Right lobe of liver (tissue), 6 donors: Measurements from ENCODE around the gene PNKP. TPM values are rescaled to one million over a fixed set of nuclear protein-coding genes. Genes with fewer than 3 reads are reported as not detected.

Source experiments
- ATAC-seq, 4 donors: fragments of 200-7000 bp; cut with Tn5 transposase; one replicate each; pipeline ENCODE4 v1.9.1; 2020; ENCODE audit warnings: mild to moderate bottlenecking in 4 of 4, moderate library complexity in 4 of 4
- DNase-seq, 3 donors: peaks; one replicate each; pipeline ENCODE4 v3.0.0-alpha.2; 2020
- H3K27ac ChIP-seq, 3 donors: fragments of 200-600 bp; one replicate each; pipeline ENCODE4 v1.8.0; 2022
- H3K27me3 ChIP-seq, 2 donors: fragments of 200-600 bp; one replicate each; pipeline ENCODE4 v1.8.0; 2022
- H3K36me3 ChIP-seq, 4 donors: fragments of 200-600 bp; sonication (generic) in 1 of 4; one replicate each; pipeline versions ENCODE4 v1.5.1 to v1.8.0; 2017 to 2022; ENCODE audit warnings: control low read depth in 1 of 4
- H3K4me1 ChIP-seq, 4 donors: fragments of 200-600 bp; sonication (generic) in 1 of 4; one replicate each; pipeline versions ENCODE4 v1.5.1 to v1.8.0; 2017 to 2022; ENCODE audit warnings: control low read depth in 1 of 4
- H3K4me3 ChIP-seq, 3 donors: fragments of 200-600 bp; one replicate each; pipeline ENCODE4 v1.8.0; 2022
- H3K9me3 ChIP-seq, 4 donors: fragments of 200-600 bp; sonication (generic) in 1 of 4; one replicate each; pipeline versions ENCODE4 v1.5.1 to v1.8.0; 2017 to 2022; ENCODE audit warnings: control low read depth in 1 of 4
- POLR2A ChIP-seq: fragments of 450-650 bp; IDR thresholded peaks from one replicate; pipeline ENCODE4 v1.6.1; 2017; ENCODE audit warnings: antibody characterized with exemption, mild to moderate bottlenecking
- WGBS: methylation state at CpG from one replicate; pipeline ENCODE4 v1.1.6; 2018; ENCODE audit warnings: low coverage, low lambda C conversion rate; ENCODE audit not compliant: insufficient coverage; ENCODE audit errors: missing lambda C conversion rate; 5-methylcytosine and 5-hydroxymethylcytosine counted together
- intact Hi-C, 2 donors: fragments of 100-400 bp; cut with DNase I; formaldehyde crosslinking; loops; one replicate each; pipeline versions ENCODE4 v1.11.2 to v1.14.1; 2022
- total RNA-seq, 6 experiments: library from RNA; depleted of rRNA in 2 of 6; stranded (reverse); fragments of >200 nt in 2 of 6; fragmentation: NEBNext Ultra II Directional in 3 of 6; extraction: Animal tissue kit (Norgen Biotek cat#: 25700) in 3 of 6; gene quantifications; one replicate each; pipeline versions ENCODE4 v1.1.0 to v1.2.4, GENCODE V29; 2016 to 2023
- TF ChIP-seq, protein P1 (sequence below), 4 donors: fragments of 200-600 bp in 3 of 4; fragments of 450-650 bp in 1 of 4; IDR thresholded peaks; one replicate each; pipeline versions ENCODE4 v1.5.1 to v1.8.0; 2016 to 2022; ENCODE audit warnings: antibody characterized with exemption in 4 of 4, mild to moderate bottlenecking in 2 of 4
- donor health status: DM: no; HTN: yes; CAD: no.
- donor health status: DM: no; HTN: no; CAD: no.
- donor health status: DM: no; HTN: no; CAD: no.
- donor health status: DM: no; HTN: yes; CAD: no.
- donor health status: DM: no; HTN: yes; CAD: no.

Gene PNKP
- total RNA-seq, 6 experiments from 2014 or later, result 21.0 to 37.5 (median 27.9) TPM

- no peak overlapping the region for H3K27ac ChIP-seq
- TF ChIP-seq, protein P1, sequence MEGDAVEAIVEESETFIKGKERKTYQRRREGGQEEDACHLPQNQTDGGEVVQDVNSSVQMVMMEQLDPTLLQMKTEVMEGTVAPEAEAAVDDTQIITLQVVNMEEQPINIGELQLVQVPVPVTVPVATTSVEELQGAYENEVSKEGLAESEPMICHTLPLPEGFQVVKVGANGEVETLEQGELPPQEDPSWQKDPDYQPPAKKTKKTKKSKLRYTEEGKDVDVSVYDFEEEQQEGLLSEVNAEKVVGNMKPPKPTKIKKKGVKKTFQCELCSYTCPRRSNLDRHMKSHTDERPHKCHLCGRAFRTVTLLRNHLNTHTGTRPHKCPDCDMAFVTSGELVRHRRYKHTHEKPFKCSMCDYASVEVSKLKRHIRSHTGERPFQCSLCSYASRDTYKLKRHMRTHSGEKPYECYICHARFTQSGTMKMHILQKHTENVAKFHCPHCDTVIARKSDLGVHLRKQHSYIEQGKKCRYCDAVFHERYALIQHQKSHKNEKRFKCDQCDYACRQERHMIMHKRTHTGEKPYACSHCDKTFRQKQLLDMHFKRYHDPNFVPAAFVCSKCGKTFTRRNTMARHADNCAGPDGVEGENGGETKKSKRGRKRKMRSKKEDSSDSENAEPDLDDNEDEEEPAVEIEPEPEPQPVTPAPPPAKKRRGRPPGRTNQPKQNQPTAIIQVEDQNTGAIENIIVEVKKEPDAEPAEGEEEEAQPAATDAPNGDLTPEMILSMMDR (IDR thresholded peaks at IDR 0.05), result no peak
- TF ChIP-seq POLR2A, result no peak
- H3K36me3 ChIP-seq, result peaks cover 0 to 21% (median 5%) of the 10 kb centered on the region in 4 donors
- WGBS, result 55% methylated on average over 8 of the region's 9 CpGs
- H3K27me3 ChIP-seq, result no peaks in the 10 kb centered on the region
- ATAC-seq (peak; percentile 5 to 77 (median 34)), DNase-seq (no peak)
- no peak overlapping the region for H3K4me3 ChIP-seq
- H3K9me3 ChIP-seq, result no peaks in the 10 kb centered on the region
- intact Hi-C loops, result no loop called here
- peaks cover 0 to 17% (median 8%) of the 10 kb centered on the region in 4 donors for H3K4me1 ChIP-seq
These were observed 44.2 kb upstream of the PNKP start for GRCh38 chr19:49911381-49912145.

DNA sequence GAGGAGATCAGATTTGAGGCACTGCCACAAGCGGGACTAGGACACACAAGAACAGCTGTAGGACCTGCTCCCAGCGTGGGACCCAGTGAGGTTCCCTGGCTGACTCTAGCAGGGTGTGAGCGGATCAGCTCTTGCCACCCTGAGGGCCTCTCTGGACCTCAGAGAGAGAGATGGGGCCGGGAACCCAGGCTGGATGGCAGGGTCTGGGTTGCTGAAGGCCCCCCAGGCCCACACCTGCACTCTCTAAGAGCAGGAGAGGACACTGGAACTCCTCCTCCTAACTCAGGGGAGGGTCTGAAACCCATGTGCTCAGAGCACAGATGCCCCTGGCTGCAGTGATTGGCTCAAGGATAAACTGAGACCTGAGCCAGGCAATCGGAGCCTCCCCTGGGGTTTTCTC, 42.8 kb upstream of the PNKP start:
- H3K27ac ChIP-seq, result no peak overlapping the region
- peaks cover 0 to 21% (median 5%) of the 10 kb centered on the region in 4 donors for H3K36me3 ChIP-seq
- DNase-seq, result no peak
- intact Hi-C loops, result no loop called here
- TF ChIP-seq POLR2A, result no peak
- TF ChIP-seq, protein P1 (IDR thresholded peaks at IDR 0.05), result no peak
- H3K27me3 ChIP-seq, result no peaks in the 10 kb centered on the region
- 100% methylated on average over 1 of the region's 5 CpGs for WGBS
- ATAC-seq, result peak in 2 of 4 donors; percentile 5 to 9
- no peaks in the 10 kb centered on the region for H3K9me3 ChIP-seq
- H3K4me3 ChIP-seq, result no peak overlapping the region
- peaks cover 0 to 14% (median 6%) of the 10 kb centered on the region in 4 donors for H3K4me1 ChIP-seq

GRCh38 chr19:49908480-49909420, 41.4 kb upstream of the PNKP start:
- no peak overlapping the region for H3K27ac ChIP-seq
- no peak for TF ChIP-seq POLR2A
- TF ChIP-seq, protein P1 (IDR thresholded peaks at IDR 0.05), result no peak
- peaks cover 0 to 14% (median 6%) of the 10 kb centered on the region in 4 donors for H3K4me1 ChIP-seq
- peaks cover 0 to 21% (median 5%) of the 10 kb centered on the region in 4 donors for H3K36me3 ChIP-seq
- 97% methylated on average over 20 of the region's 37 CpGs for WGBS
- DNase-seq (no peak), ATAC-seq (no peak)
- no peaks in the 10 kb centered on the region for H3K27me3 ChIP-seq
- no peaks in the 10 kb centered on the region for H3K9me3 ChIP-seq
- no peak overlapping the region for H3K4me3 ChIP-seq
- intact Hi-C loops, result no loop called here

DNA sequence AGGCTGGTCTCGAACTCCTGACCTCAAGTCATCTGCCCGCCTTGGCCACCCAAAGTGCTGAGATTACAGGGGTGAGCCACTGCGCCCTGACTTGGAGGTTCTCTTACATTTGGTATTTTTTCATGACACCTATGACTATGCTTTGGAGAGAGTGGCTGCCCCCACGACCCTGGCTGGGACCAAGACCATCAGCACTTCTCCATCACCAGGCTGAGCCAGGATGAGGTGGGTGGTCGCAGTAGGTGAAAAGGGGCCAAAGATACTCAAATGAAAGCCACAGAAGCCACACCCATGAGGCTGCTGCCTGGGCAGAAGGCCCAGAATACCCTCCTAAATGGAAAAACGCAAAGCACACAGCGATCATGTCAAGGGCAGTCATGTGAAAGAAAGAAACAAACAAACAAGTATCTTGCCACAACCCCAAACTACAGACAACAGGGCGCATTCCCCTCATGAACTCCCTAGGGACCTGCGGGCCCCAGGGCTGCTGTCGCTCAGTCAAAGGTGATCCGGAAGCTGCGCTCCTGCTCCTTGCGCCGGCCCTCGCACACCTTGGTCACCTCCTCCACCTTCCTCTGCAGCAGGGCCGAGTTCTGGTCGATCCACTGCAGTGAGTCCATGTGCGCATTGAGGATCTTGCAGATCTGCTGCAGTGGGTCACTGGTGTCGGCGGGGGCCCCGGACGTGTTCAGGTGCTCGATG, 40.5 kb upstream of the PNKP start:
- Histone ChIP-seq H3K27ac (no peak overlapping the region), H3K27me3 (no peaks in the 10 kb centered on the region), H3K9me3 (no peaks in the 10 kb centered on the region), H3K36me3 (peaks cover 0 to 17% (median 5%) of the 10 kb centered on the region in 4 donors), H3K4me1 (peaks cover 0 to 14% (median 6%) of the 10 kb centered on the region in 4 donors), H3K4me3 (no peak overlapping the region)
- DNase-seq, result no peak
- ATAC-seq, result no peak
- no peak for TF ChIP-seq POLR2A
- TF ChIP-seq, protein P1 (IDR thresholded peaks at IDR 0.05), result no peak
- WGBS, result 92% methylated on average over 10 of the region's 23 CpGs
- intact Hi-C loops, result no loop called here
